Liver (tissue), 9 donors: ENCODE data around the gene RAET1G. TPM values are rescaled to one million over a fixed set of nuclear protein-coding genes. Genes with fewer than 3 reads are reported as not detected.
"Not testable (repeated sequence)": the region's sequence is repeated elsewhere in the genome, so short reads cannot be mapped to it uniquely, and the experiment has no call there.

ENCODE experiments used
- DNase-seq: peaks from one replicate; pipeline ENCODE4 v3.0.0-alpha.2; 2017; ENCODE audit warnings: low spot score
- H3K27ac ChIP-seq, 2 donors: one replicate each; pipeline ENCODE4 v1.7.0; 2013; ENCODE audit warnings: inconsistent platforms in 2 of 2, low read length in 2 of 2, control low read depth in 1 of 2, low read depth in 1 of 2, mild to moderate bottlenecking in 1 of 2
- H3K27me3 ChIP-seq, 4 donors: one replicate each; pipeline versions ENCODE4 v1.6.1 to v1.7.0; 2013; ENCODE audit warnings: low read length in 3 of 4, inconsistent platforms in 1 of 4, mild to moderate bottlenecking in 1 of 4, moderate library complexity in 1 of 4; ENCODE audit not compliant: control insufficient read depth in 4 of 4, insufficient read depth in 4 of 4
- H3K36me3 ChIP-seq, 4 donors: one replicate each; pipeline versions ENCODE4 v1.6.1 to v1.7.0; 2013; ENCODE audit warnings: low read length in 3 of 4, mild to moderate bottlenecking in 3 of 4, low read depth in 1 of 4, moderate library complexity in 1 of 4; ENCODE audit not compliant: control insufficient read depth in 4 of 4, insufficient read depth in 3 of 4
- H3K4me1 ChIP-seq, 4 donors: one replicate each; pipeline versions ENCODE4 v1.6.1 to v1.7.0; 2013; ENCODE audit warnings: low read length in 3 of 4, mild to moderate bottlenecking in 3 of 4, moderate library complexity in 1 of 4; ENCODE audit not compliant: control insufficient read depth in 4 of 4, insufficient read depth in 4 of 4
- H3K4me3 ChIP-seq, 3 donors: one replicate each; pipeline versions ENCODE4 v1.6.1 to v1.7.0; 2013; ENCODE audit warnings: low read length in 3 of 3, control low read depth in 1 of 3, low read depth in 1 of 3, mild to moderate bottlenecking in 1 of 3
- H3K9ac ChIP-seq, 2 donors: one replicate each; pipeline ENCODE4 v1.7.0; 2013; ENCODE audit warnings: low read length in 2 of 2, mild to moderate bottlenecking in 2 of 2, moderate library complexity in 2 of 2, control low read depth in 1 of 2, low read depth in 1 of 2
- H3K9me3 ChIP-seq, 4 donors: one replicate each; pipeline versions ENCODE4 v1.6.1 to v1.7.0; 2013; ENCODE audit warnings: low read length in 3 of 4; ENCODE audit not compliant: control insufficient read depth in 4 of 4
- ATF3 ChIP-seq: IDR thresholded peaks from 2 replicates; pipeline ENCODE4 v1.6.1; 2016; ENCODE audit warnings: antibody characterized with exemption
- EGR1 ChIP-seq, 2 donors: IDR thresholded peaks; 2 replicates each; pipeline ENCODE4 v1.6.1; 2016 to 2018; ENCODE audit warnings: antibody characterized with exemption in 2 of 2, low read depth in 2 of 2
- FOXA1 ChIP-seq: IDR thresholded peaks from 2 replicates; pipeline ENCODE4 v1.6.1; 2016; ENCODE audit warnings: antibody characterized with exemption
- FOXA2 ChIP-seq: IDR thresholded peaks from 2 replicates; pipeline ENCODE4 v1.6.1; 2016; ENCODE audit warnings: antibody characterized with exemption
- GABPA ChIP-seq, 2 donors: IDR thresholded peaks in 1 of 2; conservative IDR thresholded peaks in 1 of 2; 2 replicates each; pipeline ENCODE4 v1.6.1; 2016; ENCODE audit warnings: antibody characterized with exemption in 2 of 2, mild to moderate bottlenecking in 1 of 2, moderate library complexity in 1 of 2
- HNF4A ChIP-seq, 2 donors: conservative IDR thresholded peaks; 2 replicates each; pipeline ENCODE4 v1.6.1; 2016; ENCODE audit warnings: antibody characterized with exemption in 2 of 2, mild to moderate bottlenecking in 2 of 2
- HNF4G ChIP-seq: IDR thresholded peaks from 2 replicates; pipeline ENCODE4 v1.6.1; 2016; ENCODE audit warnings: antibody characterized with exemption
- JUND ChIP-seq, 2 donors: IDR thresholded peaks; 2 replicates each; pipeline ENCODE4 v1.6.1; 2016; ENCODE audit warnings: antibody characterized with exemption in 2 of 2
- RXRA ChIP-seq, 2 donors: IDR thresholded peaks; 2 replicates each; pipeline ENCODE4 v1.6.1; 2017 to 2018; ENCODE audit warnings: antibody characterized with exemption in 2 of 2, mild to moderate bottlenecking in 1 of 2
- TAF1 ChIP-seq: conservative IDR thresholded peaks from 2 replicates; pipeline ENCODE4 v1.6.1; 2016; ENCODE audit warnings: antibody characterized with exemption, mild to moderate bottlenecking
- YY1 ChIP-seq: IDR thresholded peaks from 2 replicates; pipeline ENCODE4 v1.6.1; 2016; ENCODE audit warnings: antibody characterized with exemption, mild to moderate bottlenecking
- ZBTB33 ChIP-seq: IDR thresholded peaks from 2 replicates; pipeline ENCODE4 v1.6.1; 2016; ENCODE audit warnings: antibody characterized with exemption
- whole genome bisulfite sequencing: extraction: QIAGEN DNeasy Blood & Tissue Kit; methylation state at CpG from one replicate; pipeline ENCODE4 v1.1.7; 2013; 5-methylcytosine and 5-hydroxymethylcytosine counted together
- polyA plus RNA-seq, 2 donors: library from polyadenylated mRNA; stranded (reverse) in 1 of 2; unstranded in 1 of 2; fragments of 200-250 nt in 1 of 2; fragments of >200 nt in 1 of 2; fragmentation: Nextera tagmentation in 1 of 2; extraction: Ambion mirVana in 1 of 2; gene quantifications; one replicate each; pipeline versions ENCODE4 v1.2.1 to v1.2.3, GENCODE V29; 2013 to 2015
- total RNA-seq, 2 donors: library from RNA; depleted of rRNA; stranded (reverse); fragments of >200 nt; gene quantifications; one replicate each; pipeline ENCODE4 v1.2.3, GENCODE V29; 2014
- TF ChIP-seq, protein P1 (sequence below): fragments of 150-350 bp; IDR thresholded peaks from 2 replicates; pipeline ENCODE4 v1.5.1; 2017; ENCODE audit warnings: improper control_type of control experiment, low read depth, low read length; ENCODE audit not compliant: missing input control
- TF ChIP-seq, protein P2 (sequence below): IDR thresholded peaks from 2 replicates; pipeline ENCODE4 v1.6.1; 2016; ENCODE audit warnings: antibody characterized with exemption
- TF ChIP-seq, protein P3 (sequence below): IDR thresholded peaks from 2 replicates; pipeline ENCODE4 v1.6.1; 2016; ENCODE audit warnings: antibody characterized with exemption, mild to moderate bottlenecking
- donor health status: healthy.
- donor health status: healthy.
- donor health status: healthy.
- donor health status: healthy.
- donor health status: healthy.

Gene RAET1G
- total and polyA plus RNA-seq, 4 donors: not detected

DNA sequence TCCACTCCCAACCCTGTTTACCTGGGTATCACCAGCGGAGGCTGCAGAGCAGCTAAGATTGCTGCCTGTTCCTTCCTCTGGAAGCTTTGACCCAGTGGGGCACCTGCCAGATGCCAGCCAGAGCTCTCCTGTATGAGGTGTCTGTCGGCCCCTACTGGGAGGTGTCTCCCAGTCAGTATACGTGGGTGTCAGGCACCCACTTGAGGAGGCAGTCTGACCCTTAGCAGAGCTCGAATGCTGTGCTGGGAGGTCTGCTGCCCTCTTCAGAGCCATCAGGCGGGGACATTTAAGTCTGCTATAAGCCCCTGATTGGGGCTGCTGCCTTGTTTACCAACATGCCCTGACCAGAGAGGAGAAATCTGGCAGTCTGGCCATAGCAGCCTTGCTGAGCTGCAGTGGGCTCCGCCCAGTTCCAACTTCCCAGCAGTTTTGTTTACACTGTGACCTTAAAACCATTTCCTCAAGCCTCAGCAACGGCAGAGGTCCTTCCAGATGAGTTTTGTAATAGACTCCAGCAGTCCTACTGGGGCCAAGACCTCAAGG is 27.8 kb downstream of the RAET1G start (continued):
- TF ChIP-seq, protein P1, sequence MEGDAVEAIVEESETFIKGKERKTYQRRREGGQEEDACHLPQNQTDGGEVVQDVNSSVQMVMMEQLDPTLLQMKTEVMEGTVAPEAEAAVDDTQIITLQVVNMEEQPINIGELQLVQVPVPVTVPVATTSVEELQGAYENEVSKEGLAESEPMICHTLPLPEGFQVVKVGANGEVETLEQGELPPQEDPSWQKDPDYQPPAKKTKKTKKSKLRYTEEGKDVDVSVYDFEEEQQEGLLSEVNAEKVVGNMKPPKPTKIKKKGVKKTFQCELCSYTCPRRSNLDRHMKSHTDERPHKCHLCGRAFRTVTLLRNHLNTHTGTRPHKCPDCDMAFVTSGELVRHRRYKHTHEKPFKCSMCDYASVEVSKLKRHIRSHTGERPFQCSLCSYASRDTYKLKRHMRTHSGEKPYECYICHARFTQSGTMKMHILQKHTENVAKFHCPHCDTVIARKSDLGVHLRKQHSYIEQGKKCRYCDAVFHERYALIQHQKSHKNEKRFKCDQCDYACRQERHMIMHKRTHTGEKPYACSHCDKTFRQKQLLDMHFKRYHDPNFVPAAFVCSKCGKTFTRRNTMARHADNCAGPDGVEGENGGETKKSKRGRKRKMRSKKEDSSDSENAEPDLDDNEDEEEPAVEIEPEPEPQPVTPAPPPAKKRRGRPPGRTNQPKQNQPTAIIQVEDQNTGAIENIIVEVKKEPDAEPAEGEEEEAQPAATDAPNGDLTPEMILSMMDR: no peak

GRCh38 chr6:149891864-149892263 is 31.1 kb downstream of the RAET1G start:
- not testable (repeated sequence) for H3K9ac ChIP-seq, H3K4me3 ChIP-seq, H3K9me3 ChIP-seq, H3K36me3 ChIP-seq, H3K4me1 ChIP-seq, H3K27me3 ChIP-seq, H3K27ac ChIP-seq, DNase-seq
- 77% methylated on average over 6 of the region's 6 CpGs for WGBS

- no peak for DNase-seq
- H3K27ac ChIP-seq: no peak overlapping the region
- TF ChIP-seq TAF1 (no peak), ATF3 (no peak), JUND (IDR thresholded peaks at IDR 0.05) (no peak)
- TF ChIP-seq, protein P2, sequence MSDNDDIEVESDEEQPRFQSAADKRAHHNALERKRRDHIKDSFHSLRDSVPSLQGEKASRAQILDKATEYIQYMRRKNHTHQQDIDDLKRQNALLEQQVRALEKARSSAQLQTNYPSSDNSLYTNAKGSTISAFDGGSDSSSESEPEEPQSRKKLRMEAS: no peak
- no peaks in the 10 kb centered on the region for H3K9me3 ChIP-seq
- peaks cover 0 to 2% (median under 1%) of the 10 kb centered on the region in 4 donors for H3K4me1 ChIP-seq
- H3K9ac ChIP-seq: no peak overlapping the region
- H3K36me3 ChIP-seq: no peaks in the 10 kb centered on the region
- no peak overlapping the region for H3K4me3 ChIP-seq
- WGBS: 90% methylated on average over 3 of the region's 3 CpGs
- no peaks in the 10 kb centered on the region for H3K27me3 ChIP-seq
Measured at GRCh38 chr6:149891259-149891658, 31.7 kb downstream of the RAET1G start.

GRCh38 chr6:149890629-149891045 is 32.3 kb downstream of the RAET1G start:
- WGBS: 79% methylated on average over 6 of the region's 6 CpGs
- Histone ChIP-seq H3K36me3 (no peaks in the 10 kb centered on the region), H3K9ac (no peak overlapping the region), H3K9me3 (no peaks in the 10 kb centered on the region), H3K27me3 (no peaks in the 10 kb centered on the region), H3K4me3 (no peak overlapping the region), H3K27ac (no peak overlapping the region), H3K4me1 (peaks cover 0 to under 1% (median 0%) of the 10 kb centered on the region in 4 donors)
- no peak for DNase-seq
- TF ChIP-seq GABPA (IDR thresholded peaks at IDR 0.05 in 1 of 2, conservative IDR thresholded peaks at IDR 0.05 in 1 of 2) (no peak), TAF1 (no peak), ZBTB33 (no peak), FOXA2 (no peak), HNF4G (no peak), EGR1 (IDR thresholded peaks at IDR 0.05; ENCODE audit: low read depth in 2 of 2) (no peak), YY1 (no peak), HNF4A (conservative IDR thresholded peaks at IDR 0.05) (no peak), RXRA (IDR thresholded peaks at IDR 0.05) (no peak), FOXA1 (no peak)
- TF ChIP-seq, protein P3, sequence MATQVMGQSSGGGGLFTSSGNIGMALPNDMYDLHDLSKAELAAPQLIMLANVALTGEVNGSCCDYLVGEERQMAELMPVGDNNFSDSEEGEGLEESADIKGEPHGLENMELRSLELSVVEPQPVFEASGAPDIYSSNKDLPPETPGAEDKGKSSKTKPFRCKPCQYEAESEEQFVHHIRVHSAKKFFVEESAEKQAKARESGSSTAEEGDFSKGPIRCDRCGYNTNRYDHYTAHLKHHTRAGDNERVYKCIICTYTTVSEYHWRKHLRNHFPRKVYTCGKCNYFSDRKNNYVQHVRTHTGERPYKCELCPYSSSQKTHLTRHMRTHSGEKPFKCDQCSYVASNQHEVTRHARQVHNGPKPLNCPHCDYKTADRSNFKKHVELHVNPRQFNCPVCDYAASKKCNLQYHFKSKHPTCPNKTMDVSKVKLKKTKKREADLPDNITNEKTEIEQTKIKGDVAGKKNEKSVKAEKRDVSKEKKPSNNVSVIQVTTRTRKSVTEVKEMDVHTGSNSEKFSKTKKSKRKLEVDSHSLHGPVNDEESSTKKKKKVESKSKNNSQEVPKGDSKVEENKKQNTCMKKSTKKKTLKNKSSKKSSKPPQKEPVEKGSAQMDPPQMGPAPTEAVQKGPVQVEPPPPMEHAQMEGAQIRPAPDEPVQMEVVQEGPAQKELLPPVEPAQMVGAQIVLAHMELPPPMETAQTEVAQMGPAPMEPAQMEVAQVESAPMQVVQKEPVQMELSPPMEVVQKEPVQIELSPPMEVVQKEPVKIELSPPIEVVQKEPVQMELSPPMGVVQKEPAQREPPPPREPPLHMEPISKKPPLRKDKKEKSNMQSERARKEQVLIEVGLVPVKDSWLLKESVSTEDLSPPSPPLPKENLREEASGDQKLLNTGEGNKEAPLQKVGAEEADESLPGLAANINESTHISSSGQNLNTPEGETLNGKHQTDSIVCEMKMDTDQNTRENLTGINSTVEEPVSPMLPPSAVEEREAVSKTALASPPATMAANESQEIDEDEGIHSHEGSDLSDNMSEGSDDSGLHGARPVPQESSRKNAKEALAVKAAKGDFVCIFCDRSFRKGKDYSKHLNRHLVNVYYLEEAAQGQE: no peak
- TF ChIP-seq, protein P1: no peak
- TF ChIP-seq, protein P2: no peak
